ENCODE measurements around the gene CAPN10. TPM values are rescaled to one million over a fixed set of nuclear protein-coding genes. Genes with fewer than 3 reads are reported as not detected.

Gene CAPN10
- total RNA-seq, 1 experiment from 2014 or later, result 47.4 TPM

- Histone ChIP-seq H3K18ac (ENCODE audit: insufficient read length, low read depth, low read length) (no peak overlapping the region), H3K4me1 (ENCODE audit: insufficient read depth, low read length) (no peaks in the 10 kb centered on the region), H4K91ac (ENCODE audit: insufficient read length, low read depth, low read length) (no peak overlapping the region), H3T11ph (ENCODE audit: low read length) (no peak overlapping the region), H3K14ac (ENCODE audit: insufficient read depth, low read length) (no peak overlapping the region), H3K23ac (ENCODE audit: insufficient read length, low read depth, low read length) (no peak overlapping the region), H4K5ac (ENCODE audit: insufficient read length, low read depth, low read length) (no peak overlapping the region), H3K4ac (ENCODE audit: low read depth, low read length) (no peak overlapping the region), H2BK20ac (ENCODE audit: low read depth, low read length, poor library complexity, severe bottlenecking) (no peak overlapping the region), H2BK5ac (ENCODE audit: insufficient read length, low read length) (no peak overlapping the region), H3K79me2 (ENCODE audit: insufficient read depth, low read length) (no peaks in the 10 kb centered on the region), H4K8ac (replicated peaks; ENCODE audit: insufficient read length, low read depth, low read length) (no peak overlapping the region), H3K9ac (ENCODE audit: extremely low read depth, insufficient read length, low read length) (no peak overlapping the region), H3K27ac (ENCODE audit: insufficient read length, low read depth, low read length) (no peak overlapping the region), H2BK120ac (ENCODE audit: low read depth, low read length, poor library complexity, severe bottlenecking) (no peak overlapping the region), H3K9me3 (ENCODE audit: control insufficient read depth, low read depth, low read length) (no peaks in the 10 kb centered on the region), H2BK15ac (ENCODE audit: low read depth, low read length) (no peak overlapping the region), H4K20me1 (ENCODE audit: control insufficient read depth, insufficient read depth, insufficient read length) (no peaks in the 10 kb centered on the region), H3K79me1 (ENCODE audit: insufficient read depth, low read depth, low read length, poor library complexity, severe bottlenecking) (no peaks in the 10 kb centered on the region), H3K56ac (ENCODE audit: insufficient read length, low read depth, low read length) (no peak overlapping the region), H3K4me2 (ENCODE audit: insufficient read depth, insufficient read length, low read length) (no peak overlapping the region), H3K23me2 (ENCODE audit: insufficient read length, low read depth, low read length, poor library complexity, severe bottlenecking) (no peaks in the 10 kb centered on the region), H2AK5ac (ENCODE audit: insufficient read length, low read length) (no peak overlapping the region), H2BK12ac (ENCODE audit: insufficient read length, low read depth, low read length) (no peak overlapping the region), H3K27me3 (ENCODE audit: insufficient read depth, low read length) (no peaks in the 10 kb centered on the region), H2AFZ (ENCODE audit: low read length) (no peak overlapping the region)
- H3K36me3 Mint-ChIP-seq (ENCODE audit: insufficient read depth in 1 of 3, low read depth in 3 of 3), result no peaks in the 10 kb centered on the region
- H3K4me3 Mint-ChIP-seq, result no peak overlapping the region
- H3K27me3 Mint-ChIP-seq (ENCODE audit: low read depth), result peaks cover 19% of the 10 kb centered on the region
- H3K4me1 Mint-ChIP-seq, result no peaks in the 10 kb centered on the region; a peak in 1 of 4 replicates
- WGBS (ENCODE audit: extremely low coverage, insufficient read length, low lambda C conversion rate), result no CpG with 5 or more reads among the region's 12 CpGs
- 0 out of 5 replicates have a peak, but pooled peaks cover 0 to under 1% of the 10 kb centered on the region in 2 experiments for H3K9me3 Mint-ChIP-seq
- no peak for DNase-seq
- no peak for TF ChIP-seq CTCF (conservative IDR thresholded peaks at IDR 0.05)
- no peak overlapping the region; a peak in 1 of 7 replicates for H3K27ac Mint-ChIP-seq
Measured at GRCh38 chr2:240605867-240606743, 19.6 kb downstream of the CAPN10 start.
